Psoas muscle (tissue), 8 donors: ENCODE data around the gene GRIA1. TPM values are rescaled to one million over a fixed set of nuclear protein-coding genes. Genes with fewer than 3 reads are reported as not detected.
A peak's percentile ranks its signal among the peaks of the same experiment; 100 is the strongest.

Experiments
- ATAC-seq, 4 donors: fragments of 200-7000 bp; cut with Tn5 transposase; one replicate each; pipeline ENCODE4 v1.9.1; 2020; ENCODE audit warnings: moderate library complexity in 3 of 4, mild to moderate bottlenecking in 2 of 4
- DNase-seq, 2 donors: peaks; one replicate each; pipeline ENCODE4 v3.0.0-alpha.2; 2020
- H3K27ac ChIP-seq: fragments of 200-600 bp; one replicate; pipeline ENCODE4 v1.8.0; 2022
- H3K27me3 ChIP-seq, 3 donors: fragments of 200-600 bp in 1 of 3; one replicate each; pipeline versions ENCODE4 v1.6.1 to v1.8.0; 2013 to 2022; ENCODE audit warnings: low read length in 2 of 3, mild to moderate bottlenecking in 2 of 3, moderate library complexity in 1 of 3; ENCODE audit not compliant: insufficient read depth in 3 of 3
- H3K36me3 ChIP-seq, 2 donors: fragments of 200-600 bp in 1 of 2; one replicate each; pipeline versions ENCODE4 v1.6.1 to v1.8.0; 2013 to 2022; ENCODE audit warnings: low read depth in 1 of 2, mild to moderate bottlenecking in 1 of 2, moderate library complexity in 1 of 2; ENCODE audit not compliant: insufficient read depth in 1 of 2
- H3K4me1 ChIP-seq: fragments of 200-600 bp; one replicate; pipeline ENCODE4 v1.8.0; 2022
- H3K4me3 ChIP-seq: fragments of 200-600 bp; one replicate; pipeline ENCODE4 v1.8.0; 2022; ENCODE audit warnings: mild to moderate bottlenecking
- H3K9me3 ChIP-seq: fragments of 200-600 bp; one replicate; pipeline ENCODE4 v1.8.0; 2022
- CTCF ChIP-seq: fragments of 200-600 bp; IDR thresholded peaks from one replicate; pipeline ENCODE4 v1.8.0; 2022; ENCODE audit warnings: antibody characterized with exemption
- WGBS, 3 donors: extraction: QIAGEN DNeasy Blood & Tissue Kit; methylation state at CpG; one replicate each; pipeline versions ENCODE4 v1.1.6 to v1.1.7; 2013; 5-methylcytosine and 5-hydroxymethylcytosine counted together
- intact Hi-C, 2 donors: fragments of 100-400 bp; cut with DNase I; formaldehyde crosslinking; loops; one replicate each; pipeline versions ENCODE4 v1.11.0 to v1.14.2; 2022
- polyA plus RNA-seq, 3 donors: library from polyadenylated mRNA; stranded (reverse); fragments of 200-250 nt; gene quantifications; one replicate each; pipeline ENCODE4 v1.2.3, GENCODE V29; 2013
- total RNA-seq, 4 donors: library from RNA; stranded (reverse); fragmentation: NEBNext Ultra II Directional in 2 of 4; extraction: Animal tissue kit (Norgen Biotek cat#: 25700) in 2 of 4; gene quantifications; one replicate each; pipeline versions ENCODE4 v1.2.1 to v1.2.4, GENCODE V29; 2021 to 2023
- donor health status: healthy with polysubstance abuse.
- donor health status: DM: no; HTN: no; CAD: no; lungs with moderate emphysema.
- donor health status: Bipolar disorder and iron deficiency.
- donor health status: healthy.
- donor health status: DM: yes; HTN: yes; CAD: no.
- donor health status: DM: no; HTN: no; CAD: no.
- donor health status: DM: no; HTN: no; CAD: no.
- donor health status: DM: yes; HTN: yes; CAD: no.

The GRIA1 gene
- total and polyA plus RNA-seq, 7 donors = 0.03 to 0.49 (median 0.28) TPM; not detected in 2

DNA sequence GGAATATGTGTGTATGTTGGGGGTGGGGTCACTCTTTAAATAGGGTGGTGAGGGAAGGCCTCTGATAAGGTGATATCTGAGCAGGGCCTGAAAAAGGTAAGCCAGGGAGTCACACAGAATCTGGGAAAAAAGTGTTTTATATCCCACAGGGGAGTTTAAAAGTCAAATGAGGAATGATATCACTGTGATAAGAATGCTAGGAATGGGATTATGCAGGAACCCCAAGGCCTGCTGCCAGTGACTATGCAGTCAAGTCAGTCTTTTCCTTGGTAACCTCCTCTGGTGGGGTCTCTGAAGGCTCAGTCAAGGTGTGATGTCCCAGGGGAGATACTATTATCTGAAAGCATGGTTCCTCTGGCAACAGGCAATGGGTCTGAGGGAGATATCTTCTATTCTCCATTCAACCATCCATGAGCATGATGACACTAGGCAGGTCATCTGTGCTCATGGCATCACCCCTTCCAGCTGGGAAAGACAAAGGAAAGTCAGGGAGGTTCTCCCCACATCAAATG, 53.5 kb downstream of the GRIA1 start:
- no peak for TF ChIP-seq CTCF
- Histone ChIP-seq H3K9me3 (no peaks in the 10 kb centered on the region), H3K4me3 (no peak overlapping the region), H3K27me3 (peaks cover 0 to 2% (median 0%) of the 10 kb centered on the region in 3 donors), H3K27ac (no peak overlapping the region), H3K4me1 (no peaks in the 10 kb centered on the region), H3K36me3 (no peaks in the 10 kb centered on the region)
- intact Hi-C loops = no loop called here
- ATAC-seq = no peak
- DNase-seq = no peak

DNA sequence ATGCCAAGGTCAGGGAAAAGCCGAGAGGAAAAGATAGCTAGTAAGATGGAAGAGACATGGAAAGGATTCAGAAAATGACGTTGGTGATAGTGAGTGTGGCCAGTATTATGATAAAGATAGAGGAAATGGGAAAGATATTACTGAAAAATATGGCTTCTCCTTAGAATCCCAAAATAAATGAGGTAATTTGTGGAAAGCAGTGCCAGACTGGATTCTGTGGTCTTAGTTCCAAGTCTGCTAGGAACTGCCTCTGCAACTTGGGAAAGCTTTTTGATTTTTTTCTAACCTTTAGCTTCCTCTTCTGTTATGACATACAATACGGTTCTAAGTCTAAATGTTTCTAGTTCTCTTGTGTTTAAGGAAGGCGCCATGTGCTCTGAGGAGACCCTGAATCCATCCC, 54.2 kb downstream of the GRIA1 start:
- H3K4me1 ChIP-seq = no peaks in the 10 kb centered on the region
- peaks cover 0 to 2% (median 0%) of the 10 kb centered on the region in 3 donors for H3K27me3 ChIP-seq
- no peaks in the 10 kb centered on the region for H3K9me3 ChIP-seq
- H3K27ac ChIP-seq = no peak overlapping the region
- H3K36me3 ChIP-seq = no peaks in the 10 kb centered on the region
- TF ChIP-seq CTCF = no peak
- H3K4me3 ChIP-seq = no peak overlapping the region
- ATAC-seq (no peak), DNase-seq (no peak)
- WGBS, 3 donors = 51 to 65% (median 59%) methylated on average over 4 of the region's 4 CpGs
- intact Hi-C loops = no loop called here

- DNase-seq = no peak
- H3K27ac ChIP-seq = no peak overlapping the region
Observed at GRCh38 chr5:153546566-153546965, 56.1 kb downstream of the GRIA1 start.

GRCh38 chr5:153551537-153552079, 61.1 kb downstream of the GRIA1 start:
- no peak for DNase-seq
- Histone ChIP-seq H3K4me1 (no peaks in the 10 kb centered on the region), H3K4me3 (no peak overlapping the region), H3K27me3 (peaks cover 0 to 2% (median 0%) of the 10 kb centered on the region in 3 donors), H3K9me3 (no peaks in the 10 kb centered on the region), H3K36me3 (no peaks in the 10 kb centered on the region), H3K27ac (no peak overlapping the region)
- TF ChIP-seq CTCF = no peak
- 6 to 16% (median 11%) methylated on average over 1 of the region's 1 CpG for WGBS, 3 donors
- intact Hi-C loops = no loop called here
- peak in 2 of 4 donors; percentile 36 to 53 for ATAC-seq

More at GRCh38 chr5:153546566-153546965, 56.1 kb downstream of the GRIA1 start:
- Histone ChIP-seq H3K4me1 (no peaks in the 10 kb centered on the region), H3K4me3 (no peak overlapping the region), H3K27me3 (peaks cover 0 to 2% (median 0%) of the 10 kb centered on the region in 3 donors), H3K9me3 (no peaks in the 10 kb centered on the region), H3K36me3 (no peaks in the 10 kb centered on the region)
- ATAC-seq = no peak
- intact Hi-C loops = no loop called here
- WGBS, 3 donors = 58 to 77% (median 70%) methylated on average over 1 of the region's 1 CpG
- TF ChIP-seq CTCF = no peak

DNA sequence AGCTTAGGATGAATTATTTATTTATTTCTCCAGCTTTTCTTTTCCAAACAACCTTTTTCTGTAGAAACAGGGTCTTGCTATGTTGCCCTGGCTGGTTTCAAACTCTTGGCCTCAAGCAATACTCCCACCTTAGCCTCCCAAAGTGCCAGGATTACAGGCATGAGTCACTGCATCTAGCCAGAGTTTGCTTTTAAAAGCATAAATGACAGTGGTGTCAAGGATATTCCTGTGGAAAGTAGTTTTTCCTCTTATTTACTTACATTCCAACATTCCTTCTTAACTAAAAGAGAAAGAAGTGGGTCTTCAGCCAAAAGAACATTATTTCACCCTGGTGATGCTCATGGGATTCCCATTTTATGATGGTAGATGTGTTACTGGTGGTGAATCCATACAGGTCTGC, 62.4 kb downstream of the GRIA1 start:
- no peaks in the 10 kb centered on the region for H3K27me3 ChIP-seq
- H3K27ac ChIP-seq = no peak overlapping the region
- H3K4me3 ChIP-seq = no peak overlapping the region
- TF ChIP-seq CTCF = no peak
- H3K36me3 ChIP-seq = no peaks in the 10 kb centered on the region
- no peaks in the 10 kb centered on the region for H3K9me3 ChIP-seq
- H3K4me1 ChIP-seq = no peaks in the 10 kb centered on the region
- ATAC-seq (no peak), DNase-seq (no peak)
- intact Hi-C loops = no loop called here
